ENCODE results near the gene ECEL1.

The ECEL1 gene

DNA sequence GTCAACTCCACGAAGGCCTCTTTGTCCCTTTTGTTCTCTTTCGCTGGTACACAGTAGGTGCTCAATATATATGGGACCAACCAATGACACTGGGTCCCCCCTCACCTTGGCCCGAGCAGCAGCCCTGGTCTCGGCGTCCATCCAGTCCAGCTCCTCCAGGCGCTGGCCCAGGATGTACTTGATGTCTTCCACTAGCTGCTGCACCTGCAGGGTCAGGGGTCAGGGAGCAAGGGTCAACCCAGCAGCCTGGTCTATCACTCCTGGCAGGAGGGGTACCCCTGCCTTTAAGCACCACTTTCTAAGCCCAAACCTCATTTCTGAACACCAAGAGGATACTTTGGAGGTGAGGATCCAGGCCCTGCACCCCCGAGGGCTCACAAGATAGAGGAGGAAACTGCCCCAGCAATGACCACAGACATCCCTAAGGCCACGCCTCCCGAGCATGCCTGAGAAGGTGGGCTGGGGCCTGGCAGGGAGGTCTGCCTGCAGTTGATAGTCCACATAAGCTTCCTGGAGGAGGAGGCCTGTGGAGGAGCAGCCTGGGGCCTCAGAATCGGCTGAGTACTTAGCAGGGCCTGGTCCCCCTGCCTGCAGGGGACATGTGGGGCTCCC, 4.2 kb downstream of the ECEL1 start:
- DNase-seq: no peak

DNA sequence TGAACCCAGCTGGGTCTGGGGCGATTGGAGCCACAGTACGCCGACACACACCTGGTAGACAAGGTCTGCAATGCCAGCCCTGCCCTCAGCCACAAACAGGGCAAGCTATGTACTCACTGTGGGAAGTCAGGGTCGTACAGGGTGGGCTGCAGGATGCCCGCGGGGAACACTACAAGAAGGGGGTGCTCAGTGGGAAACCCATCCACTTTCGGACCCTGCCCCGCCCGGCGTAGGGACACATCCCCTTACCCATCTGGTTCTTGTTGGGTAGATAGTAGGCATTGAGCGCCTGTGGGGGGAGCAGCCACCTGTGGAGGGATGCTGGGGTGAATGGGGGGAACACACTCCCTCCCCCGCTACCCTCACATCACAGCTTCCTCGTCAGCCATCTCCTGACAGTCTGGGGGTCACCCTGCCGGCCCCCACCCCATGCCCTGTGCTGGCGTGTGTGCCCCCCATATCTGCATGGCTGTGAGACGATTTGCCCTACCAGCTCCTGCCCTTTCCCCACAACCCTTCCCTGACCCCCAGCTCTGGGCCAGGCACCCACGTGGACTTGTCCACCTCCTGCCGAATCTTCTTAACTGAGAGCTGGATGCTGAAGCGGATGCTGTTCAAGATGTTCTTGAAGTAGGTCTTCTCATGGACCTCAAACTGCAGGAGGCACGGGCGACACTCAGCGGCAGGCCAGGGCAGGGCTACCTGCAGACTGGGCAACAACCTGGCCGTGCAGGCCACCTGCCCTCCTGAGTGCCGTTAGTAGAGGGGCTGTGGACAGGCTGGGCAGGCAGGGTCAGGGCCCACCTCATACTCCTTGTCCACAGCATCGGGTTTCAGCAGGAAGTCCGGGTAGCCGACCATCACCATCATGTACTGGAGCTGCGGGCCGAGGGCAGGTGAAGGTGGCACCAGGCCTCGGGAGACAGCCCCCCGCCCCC, 5.1 kb downstream of the ECEL1 start:
- DNase-seq: no peak

DNA sequence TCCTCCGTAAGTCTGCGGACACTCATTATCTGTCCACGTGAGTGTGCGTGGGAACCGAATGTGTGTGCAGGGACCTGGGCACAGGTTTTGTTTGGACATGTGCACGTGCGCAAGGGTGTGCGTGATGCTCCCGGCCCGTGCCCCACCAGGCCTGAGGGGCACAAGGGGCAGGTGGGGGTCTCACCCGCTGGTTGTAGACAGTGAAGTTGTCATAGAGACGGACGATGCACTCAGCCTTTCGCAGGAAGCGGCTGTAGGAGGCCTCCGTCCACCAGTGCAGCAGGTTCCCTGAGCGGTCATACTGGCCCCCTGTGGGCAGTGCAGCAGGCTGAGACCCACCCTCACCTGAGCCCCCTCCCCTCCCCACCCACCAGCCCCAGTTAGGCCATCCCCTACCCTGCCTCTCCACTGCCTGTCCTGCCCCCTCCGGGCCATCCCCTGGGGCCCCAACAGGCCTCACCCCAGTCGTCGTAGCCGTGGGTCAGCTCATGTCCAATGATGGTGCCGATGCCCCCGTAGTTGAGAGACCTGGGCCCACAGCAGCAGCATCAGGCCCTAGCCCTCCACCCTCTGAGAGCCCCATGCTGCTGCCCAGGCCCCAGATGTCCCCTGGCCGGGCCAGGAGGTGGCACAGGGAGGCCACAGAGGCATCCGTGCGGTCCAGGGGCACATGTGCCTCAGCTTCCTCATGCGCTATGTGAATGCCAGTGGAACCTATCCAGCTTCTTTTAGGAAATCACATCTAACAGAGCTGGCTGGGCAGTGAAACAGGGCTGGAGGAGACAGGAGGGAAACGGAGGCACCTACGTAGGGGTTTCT, 6.1 kb downstream of the ECEL1 start:
- DNase-seq: no peak

DNA sequence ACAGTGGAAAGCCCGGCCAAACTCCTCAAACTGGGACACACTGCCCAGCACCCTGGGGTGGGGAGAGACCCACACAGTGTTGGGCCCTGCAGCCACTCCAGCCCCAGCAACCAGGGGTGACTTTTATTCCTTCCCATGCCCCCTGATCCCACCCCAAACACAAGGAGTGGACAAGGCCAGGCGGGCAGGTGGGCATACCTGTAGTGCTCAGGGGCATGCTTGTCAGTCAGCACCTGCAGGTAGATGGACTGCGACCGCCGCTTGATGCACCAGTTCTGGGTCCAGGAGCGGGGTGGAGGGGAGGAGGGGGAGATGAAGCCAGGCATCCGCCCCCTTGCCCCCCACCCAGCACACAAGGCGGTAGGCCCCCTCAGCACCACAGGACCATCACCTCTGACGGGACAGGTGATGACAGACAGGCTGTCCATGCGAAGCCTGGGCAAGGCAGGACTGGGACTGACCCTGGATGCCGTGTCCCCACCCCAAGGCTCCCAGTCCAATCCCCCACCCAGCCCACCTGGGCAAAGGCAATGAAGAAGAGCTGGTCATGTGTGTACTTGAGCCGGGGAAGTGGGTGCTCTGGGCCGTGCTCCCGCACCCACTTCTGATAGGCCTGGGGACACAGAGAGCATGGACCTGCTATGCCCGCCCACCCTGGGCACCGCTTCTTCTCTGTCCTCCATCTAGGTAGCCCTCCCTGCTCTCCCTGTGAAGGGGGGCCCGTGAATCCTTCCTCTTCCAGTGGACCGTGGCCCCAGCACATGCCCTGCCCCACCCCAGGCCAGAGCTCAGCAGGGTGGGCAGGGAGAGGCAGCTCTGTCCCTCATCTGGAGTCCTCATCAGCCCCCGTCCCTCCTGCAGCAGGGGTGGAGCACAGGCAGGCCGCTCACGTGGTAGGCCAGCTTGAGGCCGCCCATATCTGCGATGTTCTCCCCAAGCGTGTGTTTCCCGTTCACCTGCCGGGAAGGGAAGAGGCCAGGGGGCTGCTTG, 7.1 kb downstream of the ECEL1 start:
- DNase-seq: no peak

DNA sequence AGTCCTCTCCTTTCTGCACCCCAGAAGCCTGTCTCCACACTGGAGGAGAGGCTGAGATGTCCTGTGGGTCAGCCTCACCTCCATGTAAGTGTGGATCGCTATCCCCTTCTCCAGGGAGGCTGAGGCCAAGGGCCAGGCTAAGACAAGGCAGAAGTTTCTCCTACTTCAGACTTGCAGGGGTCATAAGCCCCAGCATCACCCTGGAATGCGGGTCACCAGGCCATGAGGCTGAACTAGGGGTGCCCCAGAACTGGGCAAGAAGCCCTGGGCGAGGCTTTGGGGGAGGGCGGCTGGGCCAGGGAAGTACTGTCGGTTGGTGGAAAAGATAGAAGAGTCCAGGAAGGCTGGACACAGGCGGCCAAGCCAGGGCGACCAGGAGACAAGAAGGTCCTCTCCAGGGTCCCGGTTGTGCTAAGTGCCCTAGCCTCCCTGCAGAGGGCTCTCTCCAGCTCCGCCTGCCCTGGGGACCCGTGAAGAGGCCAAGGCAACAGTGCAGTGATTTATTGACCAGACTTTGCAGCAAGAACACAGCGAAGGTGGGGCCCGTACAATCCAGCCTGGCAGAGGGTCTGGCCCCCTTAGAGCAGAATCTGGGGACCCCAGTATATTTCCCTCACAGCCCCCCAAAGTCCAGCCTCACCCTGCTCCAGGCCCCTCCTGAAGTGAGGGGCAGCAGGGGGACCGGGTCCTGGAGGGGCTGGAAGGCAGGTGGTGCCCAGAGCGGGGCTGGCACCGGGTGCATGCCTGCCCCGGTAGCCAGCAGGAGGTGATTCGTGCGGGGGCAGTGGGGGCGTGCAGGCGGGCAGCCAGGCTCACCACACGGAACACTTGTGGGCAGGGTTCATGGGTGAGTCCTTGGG, 8.1 kb downstream of the ECEL1 start:
- no peak for DNase-seq

DNA sequence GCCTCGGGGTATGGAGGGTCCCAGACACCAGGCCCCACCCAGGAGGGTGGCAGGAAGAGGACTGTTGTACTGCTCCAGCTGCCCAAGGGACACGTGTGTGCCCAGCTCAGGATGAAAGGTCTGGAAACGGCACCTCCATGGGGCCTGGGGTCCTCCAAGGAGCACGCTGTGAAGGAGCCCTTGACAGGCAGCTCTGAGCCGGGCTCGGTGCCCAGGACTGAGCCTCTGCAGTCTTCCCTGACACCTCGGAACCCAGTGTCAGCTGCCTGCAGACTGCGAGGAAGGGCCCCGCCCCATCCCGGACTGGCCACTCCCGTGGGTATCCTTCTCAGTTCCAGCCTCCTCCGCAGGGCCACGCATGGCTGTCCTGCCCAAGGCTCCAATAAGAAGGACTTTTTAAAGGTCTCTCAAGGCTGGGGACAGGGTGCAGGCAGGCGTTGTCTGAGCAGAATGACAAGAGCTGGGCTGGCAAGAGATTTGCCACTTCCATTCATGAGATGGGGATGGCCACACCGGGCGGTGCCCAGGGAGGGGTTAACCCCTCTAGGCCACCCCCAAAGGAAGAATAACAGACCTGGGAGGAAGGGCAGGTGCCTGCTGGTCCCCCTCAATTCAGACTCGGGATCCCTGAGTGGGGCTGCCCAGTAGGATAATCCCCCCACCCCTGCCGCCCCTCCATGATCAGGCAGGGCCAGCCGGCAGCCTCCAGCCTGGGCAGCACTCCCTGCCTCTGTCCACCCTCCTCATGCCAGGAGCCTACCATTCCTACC, 8.9 kb downstream of the ECEL1 start:
- no peak for DNase-seq

DNA sequence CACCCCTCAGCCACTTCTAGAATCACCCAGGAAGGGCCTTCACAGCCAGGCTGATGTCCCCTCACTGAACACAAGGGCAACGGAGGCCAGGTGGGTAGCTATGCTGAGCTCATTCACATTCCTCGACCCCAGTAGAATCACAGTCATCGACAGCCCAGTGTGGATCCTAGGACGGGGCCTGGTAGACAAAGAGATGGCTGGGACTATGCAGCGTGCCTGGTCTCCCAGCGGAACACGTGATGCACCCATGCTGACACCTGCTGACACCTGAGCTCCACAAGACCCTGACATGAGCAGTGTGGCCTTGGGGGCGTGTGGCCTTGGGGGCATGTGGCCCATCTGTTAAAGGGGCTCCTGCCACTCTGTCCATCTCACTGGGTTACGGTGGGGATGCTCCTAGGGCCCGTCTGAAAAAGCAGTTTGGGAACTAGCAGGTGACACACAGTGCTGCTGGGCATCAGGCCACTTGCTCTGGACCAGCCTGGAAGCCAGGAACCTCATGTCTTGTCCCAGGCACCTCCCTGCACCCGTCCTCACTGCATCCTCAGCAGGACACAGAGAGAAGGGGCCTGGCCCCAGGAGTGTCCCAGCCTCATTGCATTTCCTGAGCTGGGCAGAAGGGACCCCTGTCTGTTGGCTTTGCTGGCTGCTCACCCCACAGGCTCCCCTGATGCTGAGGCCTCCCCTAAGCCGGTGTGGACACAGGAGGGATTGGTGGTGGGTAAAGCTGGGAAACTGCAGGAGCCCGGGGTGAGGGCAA, 9.7 kb downstream of the ECEL1 start:
- DNase-seq: no peak

DNA sequence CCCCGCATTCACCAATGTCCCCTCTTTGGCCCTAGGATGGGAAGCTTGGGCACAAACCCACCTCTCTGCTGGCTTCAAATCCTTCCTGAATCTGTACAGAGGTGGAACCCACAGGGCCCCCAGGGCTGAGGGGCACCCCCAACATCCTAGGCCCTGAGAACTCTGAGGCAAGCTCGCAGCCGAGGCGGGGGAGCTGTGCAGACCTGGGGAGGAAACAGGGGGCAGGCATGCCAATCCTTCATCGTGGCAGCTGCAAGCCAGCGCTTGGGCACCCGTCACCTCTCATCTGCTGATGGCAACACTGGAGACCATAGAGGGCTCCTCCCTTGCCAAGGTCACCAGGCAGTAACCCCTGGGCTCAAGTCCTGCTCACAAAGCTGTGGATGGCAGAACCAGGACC, 10.8 kb downstream of the ECEL1 start:
- no peak for DNase-seq

DNA sequence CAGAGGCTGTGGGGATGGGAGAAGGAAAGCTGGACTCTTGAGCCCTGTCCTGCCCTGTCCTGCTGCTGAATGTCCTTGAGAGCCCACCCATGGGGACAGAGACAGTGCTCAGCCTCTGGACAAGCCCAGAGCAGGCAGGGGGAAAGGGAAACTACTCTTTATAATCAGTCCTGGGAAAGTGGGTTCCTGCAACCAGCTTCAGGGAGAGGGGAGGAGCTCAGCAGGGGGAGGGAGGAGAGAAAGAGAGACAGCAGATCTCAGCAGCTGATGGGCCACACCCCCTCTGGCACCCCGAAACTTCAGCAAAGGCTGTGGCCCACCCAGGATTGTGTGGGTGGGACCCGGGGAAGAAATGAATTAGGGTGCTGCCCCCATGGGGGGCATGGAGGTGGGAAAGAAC, 11.6 kb downstream of the ECEL1 start:
- no peak for DNase-seq

DNA sequence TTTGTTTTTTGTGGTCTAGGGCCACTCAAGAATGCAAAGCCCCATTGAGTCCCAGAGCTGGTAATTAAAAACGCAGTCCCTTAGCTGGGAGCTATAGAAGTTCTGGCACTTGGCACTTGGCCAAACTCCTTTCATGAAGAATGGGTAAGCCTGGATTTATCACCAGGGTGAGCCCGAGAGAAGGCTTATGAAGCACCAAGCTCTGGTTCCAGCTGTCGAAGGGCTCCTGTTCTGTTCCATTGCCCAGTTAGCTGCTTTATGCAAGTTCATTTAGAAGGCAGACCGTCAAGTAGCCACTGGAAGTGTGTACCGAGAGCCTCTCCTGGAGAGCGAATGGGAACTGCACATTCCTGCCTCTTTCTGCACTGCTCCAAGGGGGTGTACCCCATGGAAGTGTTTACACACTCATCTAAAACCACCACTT, 14.2 kb downstream of the ECEL1 start:
- DNase-seq: peak; percentile 51

DNA sequence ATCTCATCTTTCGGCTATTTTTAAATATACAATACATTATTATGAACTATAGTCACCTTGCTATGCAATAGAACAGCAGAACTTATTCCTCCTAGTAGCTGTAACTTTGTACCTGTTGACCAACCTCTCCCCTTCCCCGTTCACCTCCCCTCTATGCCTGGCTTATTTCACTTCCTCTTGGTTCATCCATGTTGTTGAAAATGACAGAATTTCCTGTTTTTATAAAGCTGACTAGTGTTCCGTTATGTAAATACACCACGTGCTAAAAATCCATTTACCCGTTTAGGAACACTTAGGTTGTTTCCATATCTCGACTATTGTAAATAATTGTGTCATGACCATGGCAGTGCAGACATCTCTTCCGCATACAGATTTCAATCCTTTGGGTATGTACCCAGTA, 21.4 kb downstream of the ECEL1 start:
- no peak for DNase-seq

DNA sequence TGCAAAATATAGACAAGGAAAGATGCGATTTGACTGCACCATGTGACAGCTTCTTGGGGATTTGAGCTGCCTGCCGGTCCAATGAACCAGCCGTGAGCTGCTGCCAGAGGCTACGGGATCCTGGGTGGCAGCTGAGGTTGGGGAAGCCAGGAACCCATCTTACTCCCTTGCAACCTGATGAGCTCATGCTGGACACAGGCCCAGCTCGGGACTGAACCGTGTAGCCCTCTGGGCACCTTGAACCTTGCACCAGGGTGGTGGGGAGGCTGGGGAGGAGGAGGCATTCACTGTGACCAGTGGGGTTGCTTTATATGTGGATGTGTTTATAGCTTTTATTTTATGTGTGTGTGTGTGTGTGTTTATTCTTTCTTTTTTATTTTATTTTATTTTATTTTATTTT, 22.6 kb downstream of the ECEL1 start:
- no peak for DNase-seq

DNA sequence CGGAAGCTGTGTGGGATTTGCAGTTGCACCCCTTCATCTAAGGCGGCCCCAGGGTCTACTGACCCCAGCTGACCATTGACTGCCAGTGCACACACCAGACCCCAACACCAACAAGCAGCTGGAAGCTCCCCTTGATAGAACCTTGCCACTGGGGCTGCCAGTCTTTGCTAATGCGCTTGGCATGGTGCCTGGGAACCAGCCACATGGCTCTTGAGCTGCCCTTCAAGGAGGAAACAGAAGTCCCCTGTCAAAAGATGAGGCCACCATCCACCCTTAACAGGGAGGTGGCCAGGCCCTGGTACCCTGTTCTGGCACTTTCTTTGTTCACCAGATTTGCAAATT, 23.1 kb downstream of the ECEL1 start:
- no peak for DNase-seq

DNA sequence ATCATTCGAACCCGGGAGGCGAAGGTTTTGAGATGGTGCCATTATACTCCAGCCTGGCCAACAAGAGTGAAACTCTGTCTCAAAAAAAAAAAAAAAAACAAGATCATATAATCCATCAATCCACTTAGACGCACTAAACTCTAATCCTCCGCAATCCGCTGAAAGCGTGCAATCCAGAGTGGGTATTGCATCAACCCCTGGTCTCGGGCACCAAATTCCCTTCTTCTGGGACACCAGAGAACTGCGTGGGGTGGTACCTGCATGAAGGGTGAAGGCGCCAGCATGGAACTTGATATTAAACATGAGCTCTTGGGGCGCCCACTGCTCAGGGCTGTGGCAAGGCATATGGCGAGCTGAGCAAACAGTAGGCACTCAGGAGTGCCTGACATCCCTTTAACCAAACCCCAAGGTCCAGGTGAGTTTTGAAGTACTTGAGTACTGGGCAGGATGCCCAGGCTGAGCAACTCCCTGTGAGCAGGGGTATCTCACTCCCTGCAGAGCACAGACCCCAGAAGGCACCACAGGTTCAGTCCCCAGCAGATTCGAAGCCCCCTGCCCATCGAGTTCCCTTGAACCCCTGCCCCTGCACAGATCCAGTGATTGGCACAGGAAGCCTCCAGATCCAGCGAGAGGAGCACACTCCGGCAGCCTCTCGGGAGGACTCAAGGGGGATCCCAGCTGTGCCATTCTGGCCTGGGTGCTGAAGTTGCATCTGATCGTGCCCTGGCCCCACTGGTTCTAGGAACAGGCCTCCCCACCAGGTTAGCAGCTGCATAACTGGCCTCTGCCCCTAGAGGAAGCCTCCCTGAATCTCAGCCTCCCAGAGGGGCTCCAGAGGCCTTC, 23.7 kb downstream of the ECEL1 start:
- DNase-seq: no peak

DNA sequence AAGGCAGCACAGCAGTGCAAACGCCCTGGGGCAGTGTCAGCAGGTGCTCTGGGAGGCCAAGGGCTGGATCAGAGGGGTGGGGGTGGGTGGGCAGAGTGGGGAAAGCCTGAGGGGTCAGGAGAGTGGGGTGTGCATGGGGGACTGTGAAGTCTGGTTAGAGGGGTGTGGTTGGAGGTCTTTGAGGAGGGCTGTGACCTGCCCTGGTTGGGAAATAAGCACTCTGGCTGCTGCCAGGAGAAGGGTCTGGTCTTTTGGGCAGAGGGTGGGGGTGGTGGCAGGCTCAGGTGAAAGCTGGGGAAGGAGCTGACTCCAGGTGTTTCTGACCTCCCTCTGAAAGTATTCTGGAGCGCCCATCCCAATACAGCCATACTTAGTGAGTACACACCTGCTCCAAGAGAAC, 27.5 kb downstream of the ECEL1 start:
- DNase-seq: no peak

DNA sequence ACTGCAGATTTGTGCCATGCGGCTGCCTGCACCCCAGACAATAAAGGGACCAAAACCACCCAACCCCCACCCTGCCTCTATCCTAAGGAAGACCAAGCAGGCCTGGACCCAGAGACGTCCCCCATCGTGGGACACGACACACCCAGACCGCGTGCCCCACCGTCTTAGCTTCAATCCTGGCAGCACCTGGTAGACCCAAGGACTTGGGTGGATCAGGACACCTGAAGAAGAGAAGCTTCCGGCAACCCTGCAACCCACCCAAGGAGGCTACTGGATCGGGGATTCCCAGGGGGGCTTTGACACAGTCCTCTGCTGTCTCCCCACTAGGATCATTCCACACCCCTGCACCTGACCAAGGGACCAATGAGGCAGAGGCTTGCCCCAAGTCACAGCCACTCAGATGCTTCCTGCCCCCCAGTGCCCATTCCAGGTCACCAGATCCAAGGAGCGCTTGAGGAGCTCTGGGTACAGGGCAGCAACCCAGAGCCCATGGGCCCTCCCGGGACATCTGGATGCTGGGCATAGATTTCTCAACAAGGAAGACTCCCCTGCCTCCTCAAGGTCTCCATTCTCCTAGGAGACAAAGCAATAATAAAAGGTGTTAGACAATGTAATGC, 28.1 kb downstream of the ECEL1 start:
- DNase-seq: no peak

DNA sequence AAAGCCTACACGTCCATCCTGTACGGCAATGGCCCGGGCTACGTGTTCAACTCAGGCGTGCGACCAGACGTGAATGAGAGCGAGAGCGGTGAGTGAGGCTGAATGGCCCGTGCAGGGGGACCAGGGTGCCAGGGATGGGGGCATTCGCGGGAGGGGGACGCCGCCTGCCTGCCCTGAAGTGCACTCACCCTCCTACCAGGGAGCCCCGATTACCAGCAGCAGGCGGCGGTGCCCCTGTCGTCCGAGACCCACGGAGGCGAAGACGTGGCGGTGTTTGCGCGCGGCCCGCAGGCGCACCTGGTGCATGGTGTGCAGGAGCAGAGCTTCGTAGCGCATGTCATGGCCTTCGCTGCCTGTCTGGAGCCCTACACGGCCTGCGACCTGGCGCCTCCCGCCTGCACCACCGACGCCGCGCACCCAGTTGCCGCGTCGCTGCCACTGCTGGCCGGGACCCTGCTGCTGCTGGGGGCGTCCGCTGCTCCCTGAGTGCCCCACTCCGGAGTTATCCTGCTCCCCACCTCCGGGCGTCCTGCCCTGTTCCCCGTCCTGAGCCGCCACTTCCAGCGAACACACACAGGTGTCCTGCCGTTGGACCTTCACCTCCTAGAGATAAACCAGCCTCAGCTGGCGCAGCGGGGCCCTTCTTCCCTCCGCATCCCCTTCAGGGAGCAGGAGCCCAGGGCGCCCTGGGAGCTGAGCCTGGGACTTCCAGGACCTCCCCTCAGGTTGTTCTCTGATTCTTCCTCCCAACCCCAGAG, 28.8 kb downstream of the ECEL1 start:
- no peak for DNase-seq
